SK-N-SH treated with all-trans-retinoic acid at 6 μM for 48 hours (cell line): Measurements from ENCODE around the gene ADAMTS13.

Source experiments
- ATAC-seq: fragments of 200-7000 bp; cut with Tn5 transposase; 3 replicates; pipeline ENCODE4 v1.9.1; 2020; ENCODE audit warnings: mild to moderate bottlenecking, moderate library complexity
- BACH2 ChIP-seq: fragments of 250-450 bp; sonication (Bioruptor Pico); IDR thresholded peaks from 2 replicates; pipeline ENCODE4 v1.9.0; 2021; ENCODE audit warnings: mild to moderate bottlenecking, borderline replicate concordance
- CSDC2 ChIP-seq: fragments of 250-450 bp; sonication (Bioruptor Pico); IDR thresholded peaks from 2 replicates; pipeline ENCODE4 v1.5.0; 2020; ENCODE audit warnings: mild to moderate bottlenecking, moderate library complexity
- CSRNP3 ChIP-seq: fragments of 250-450 bp; sonication (Bioruptor Pico); IDR thresholded peaks from 2 replicates; pipeline ENCODE4 v1.5.1; 2021; ENCODE audit warnings: mild to moderate bottlenecking, moderate library complexity
- ESRRG ChIP-seq: fragments of 250-450 bp; sonication (Bioruptor Pico); IDR thresholded peaks from 2 replicates; pipeline ENCODE4 v1.6.1; 2021; ENCODE audit warnings: mild to moderate bottlenecking
- GLIS3 ChIP-seq: fragments of 250-450 bp; sonication (Bioruptor Pico); IDR thresholded peaks from 2 replicates; pipeline ENCODE4 v1.5.0; 2020; ENCODE audit warnings: mild to moderate bottlenecking, moderate library complexity
- ISL1 ChIP-seq: fragments of 250-450 bp; sonication (Bioruptor Pico); IDR thresholded peaks from 2 replicates; pipeline ENCODE4 v2.1.2; 2022; ENCODE audit warnings: mild to moderate bottlenecking, moderate library complexity
- PATZ1 ChIP-seq: fragments of 250-450 bp; sonication (Bioruptor Pico); IDR thresholded peaks from 2 replicates; pipeline ENCODE4 v1.8.0; 2020; ENCODE audit warnings: mild to moderate bottlenecking, moderate library complexity, borderline replicate concordance
- PPARA ChIP-seq: fragments of 250-450 bp; sonication (Bioruptor Pico); IDR thresholded peaks from 2 replicates; pipeline ENCODE4 v1.5.0; 2020; ENCODE audit warnings: mild to moderate bottlenecking, borderline replicate concordance
- TCF4 ChIP-seq: fragments of 250-450 bp; sonication (Bioruptor Pico); IDR thresholded peaks from 2 replicates; pipeline ENCODE4 v1.8.0; 2021; ENCODE audit warnings: mild to moderate bottlenecking, moderate library complexity, borderline replicate concordance
- TOX ChIP-seq: fragments of 250-450 bp; sonication (Bioruptor Pico); IDR thresholded peaks from 2 replicates; pipeline ENCODE4 v1.8.0; 2021; ENCODE audit warnings: mild to moderate bottlenecking, moderate library complexity, borderline replicate concordance
- TSHZ2 ChIP-seq: fragments of 250-450 bp; sonication (Bioruptor Pico); IDR thresholded peaks from 2 replicates; pipeline ENCODE4 v1.5.0; 2020; ENCODE audit warnings: mild to moderate bottlenecking, moderate library complexity
- ZC3H10 ChIP-seq: fragments of 250-450 bp; sonication (Bioruptor Pico); IDR thresholded peaks from 2 replicates; pipeline ENCODE4 v1.5.1; 2021; ENCODE audit warnings: mild to moderate bottlenecking, moderate library complexity
- ZFP3 ChIP-seq: fragments of 250-450 bp; sonication (Bioruptor Pico); IDR thresholded peaks from 2 replicates; pipeline ENCODE4 v1.5.0; 2020; ENCODE audit warnings: mild to moderate bottlenecking, moderate library complexity
- ZFP30 ChIP-seq: fragments of 450-650 bp; formaldehyde crosslinking; IDR thresholded peaks from 2 replicates; pipeline ENCODE4 v1.5.0; 2022; ENCODE audit warnings: mild to moderate bottlenecking, moderate library complexity
- ZNF565 ChIP-seq: fragments of 450-650 bp; formaldehyde crosslinking; conservative IDR thresholded peaks from 2 replicates; pipeline ENCODE4 v1.5.0; 2020; ENCODE audit warnings: low read depth, mild to moderate bottlenecking, moderate library complexity
- ZNF70 ChIP-seq: fragments of 450-650 bp; formaldehyde crosslinking; IDR thresholded peaks from 2 replicates; pipeline ENCODE4 v1.5.0; 2020; ENCODE audit warnings: mild to moderate bottlenecking, moderate library complexity
- ZNF8 ChIP-seq: fragments of 450-650 bp; formaldehyde crosslinking; IDR thresholded peaks from 2 replicates; pipeline ENCODE4 v1.5.0; 2020; ENCODE audit warnings: mild to moderate bottlenecking, moderate library complexity
- TF ChIP-seq, protein P1 (sequence below): fragments of 250-450 bp; sonication (Bioruptor Pico); IDR thresholded peaks from 2 replicates; pipeline ENCODE4 v1.5.1; 2020; ENCODE audit warnings: low read depth, mild to moderate bottlenecking, moderate library complexity
- TF ChIP-seq, protein P2 (sequence below): fragments of 250-450 bp; sonication (Bioruptor Pico); IDR thresholded peaks from 2 replicates; pipeline ENCODE4 v1.8.0; 2021; ENCODE audit warnings: low read depth, mild to moderate bottlenecking, moderate library complexity, borderline replicate concordance

ADAMTS13 gene

GRCh38 chr9:133441571-133441970 lies 19.4 kb downstream of the ADAMTS13 start:
- no peak for ATAC-seq
- no peak for TF ChIP-seq TOX
- no peak for TF ChIP-seq ESRRG (CRISPR knock-in tag)
- no peak for TF ChIP-seq ZFP30 (CRISPR knock-in tag)
- no peak for TF ChIP-seq PPARA (CRISPR knock-in tag)
- TF ChIP-seq CSDC2 (CRISPR knock-in tag): no peak
- no peak for TF ChIP-seq BACH2 (CRISPR knock-in tag)
- TF ChIP-seq, protein P1, sequence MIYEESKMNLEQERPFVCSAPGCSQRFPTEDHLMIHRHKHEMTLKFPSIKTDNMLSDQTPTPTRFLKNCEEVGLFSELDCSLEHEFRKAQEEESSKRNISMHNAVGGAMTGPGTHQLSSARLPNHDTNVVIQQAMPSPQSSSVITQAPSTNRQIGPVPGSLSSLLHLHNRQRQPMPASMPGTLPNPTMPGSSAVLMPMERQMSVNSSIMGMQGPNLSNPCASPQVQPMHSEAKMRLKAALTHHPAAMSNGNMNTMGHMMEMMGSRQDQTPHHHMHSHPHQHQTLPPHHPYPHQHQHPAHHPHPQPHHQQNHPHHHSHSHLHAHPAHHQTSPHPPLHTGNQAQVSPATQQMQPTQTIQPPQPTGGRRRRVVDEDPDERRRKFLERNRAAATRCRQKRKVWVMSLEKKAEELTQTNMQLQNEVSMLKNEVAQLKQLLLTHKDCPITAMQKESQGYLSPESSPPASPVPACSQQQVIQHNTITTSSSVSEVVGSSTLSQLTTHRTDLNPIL (CRISPR knock-in tag): no peak
- no peak for TF ChIP-seq ISL1
- TF ChIP-seq, all 23 proteins: peak for 0

DNA sequence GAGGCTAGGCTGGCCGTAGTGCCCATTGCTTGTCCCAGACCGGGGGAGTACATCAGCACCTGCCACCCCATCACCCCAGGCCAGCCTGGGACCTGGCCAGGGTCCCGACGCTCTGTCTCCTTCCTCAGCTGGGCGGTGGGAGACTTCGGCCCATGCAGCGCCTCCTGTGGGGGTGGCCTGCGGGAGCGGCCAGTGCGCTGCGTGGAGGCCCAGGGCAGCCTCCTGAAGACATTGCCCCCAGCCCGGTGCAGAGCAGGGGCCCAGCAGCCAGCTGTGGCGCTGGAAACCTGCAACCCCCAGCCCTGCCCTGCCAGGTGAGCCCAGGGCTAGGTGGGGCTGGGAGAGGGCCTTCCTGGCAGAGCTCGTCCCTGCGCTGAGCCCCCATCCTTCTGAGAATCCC lies 21.1 kb downstream of the ADAMTS13 start:
- TF ChIP-seq, protein P1 (CRISPR knock-in tag): no peak
- no peak for TF ChIP-seq ZFP3
- no peak for TF ChIP-seq TCF4 (CRISPR knock-in tag)
- TF ChIP-seq ZNF70 (CRISPR knock-in tag): no peak
- no peak for TF ChIP-seq CSDC2 (CRISPR knock-in tag)
- no peak for TF ChIP-seq CSRNP3
- TF ChIP-seq PATZ1 (CRISPR knock-in tag): no peak
- TF ChIP-seq, protein P2, sequence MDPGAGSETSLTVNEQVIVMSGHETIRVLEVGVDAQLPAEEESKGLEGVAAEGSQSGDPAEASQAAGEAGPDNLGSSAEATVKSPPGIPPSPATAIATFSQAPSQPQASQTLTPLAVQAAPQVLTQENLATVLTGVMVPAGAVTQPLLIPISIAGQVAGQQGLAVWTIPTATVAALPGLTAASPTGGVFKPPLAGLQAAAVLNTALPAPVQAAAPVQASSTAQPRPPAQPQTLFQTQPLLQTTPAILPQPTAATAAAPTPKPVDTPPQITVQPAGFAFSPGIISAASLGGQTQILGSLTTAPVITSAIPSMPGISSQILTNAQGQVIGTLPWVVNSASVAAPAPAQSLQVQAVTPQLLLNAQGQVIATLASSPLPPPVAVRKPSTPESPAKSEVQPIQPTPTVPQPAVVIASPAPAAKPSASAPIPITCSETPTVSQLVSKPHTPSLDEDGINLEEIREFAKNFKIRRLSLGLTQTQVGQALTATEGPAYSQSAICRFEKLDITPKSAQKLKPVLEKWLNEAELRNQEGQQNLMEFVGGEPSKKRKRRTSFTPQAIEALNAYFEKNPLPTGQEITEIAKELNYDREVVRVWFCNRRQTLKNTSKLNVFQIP (CRISPR knock-in tag): no peak
- TF ChIP-seq TOX: no peak
- no peak for TF ChIP-seq ZFP30 (CRISPR knock-in tag)
- TF ChIP-seq GLIS3 (CRISPR knock-in tag): no peak
- no peak for TF ChIP-seq ZC3H10 (CRISPR knock-in tag)
- no peak for TF ChIP-seq ZNF8 (CRISPR knock-in tag)
- no peak for TF ChIP-seq ESRRG (CRISPR knock-in tag)
- no peak for TF ChIP-seq ZNF565 (CRISPR knock-in tag)
- TF ChIP-seq PPARA (CRISPR knock-in tag): no peak
- no peak for TF ChIP-seq TSHZ2
- no peak for ATAC-seq

DNA sequence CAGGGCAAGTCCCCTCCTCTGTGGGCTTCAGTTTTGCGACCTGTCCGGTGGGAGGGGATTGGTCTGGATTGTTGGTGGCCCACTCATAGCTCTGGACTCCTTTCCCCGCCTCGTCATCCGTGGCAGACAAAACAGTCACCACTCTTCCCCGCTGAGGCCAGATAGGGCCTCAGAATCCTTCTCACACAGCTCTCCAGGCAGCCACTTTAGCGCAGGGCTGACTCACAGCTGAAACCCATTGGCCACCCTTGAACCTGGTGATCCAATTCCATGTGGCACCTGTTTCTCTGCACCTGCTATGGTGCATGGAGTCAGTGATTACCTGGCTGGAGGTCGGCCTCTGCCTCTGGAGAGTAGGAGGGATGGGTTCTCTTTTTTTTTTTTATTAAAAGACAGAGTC lies 21.8 kb downstream of the ADAMTS13 start:
- no peak for ATAC-seq

More for the DNA sequence above, 21.8 kb downstream of the ADAMTS13 start:
- TF ChIP-seq, protein P2 (CRISPR knock-in tag): no peak
- TF ChIP-seq TSHZ2 (no peak), ZNF565 (CRISPR knock-in tag) (no peak), ZFP3 (no peak), BACH2 (CRISPR knock-in tag) (no peak), ISL1 (no peak), TCF4 (CRISPR knock-in tag) (no peak), TOX (no peak), CSDC2 (CRISPR knock-in tag) (no peak), ZC3H10 (CRISPR knock-in tag) (no peak), GLIS3 (CRISPR knock-in tag) (no peak)
- TF ChIP-seq, protein P1 (CRISPR knock-in tag): no peak
